Naive B cell (primary cell): ENCODE results near the gene WFS1. TPM values are rescaled to one million over a fixed set of nuclear protein-coding genes. Genes with fewer than 3 reads are reported as not detected.

Source experiments
- ATAC-seq, 2 donors: fragments of 150-1000 bp; cut with Tn5 transposase; 2 replicates each; pipeline ENCODE4 v1.10.0; 2021; ENCODE audit warnings: low read depth in 2 of 2, mild to moderate bottlenecking in 2 of 2, moderate library complexity in 2 of 2
- DNase-seq: peaks from one replicate; pipeline ENCODE4 v3.0.0; 2022
- H3K27ac Mint-ChIP-seq, 6 donors: one replicate each; pipeline ENCODE4 v1.8.0; 2020 to 2022; ENCODE audit warnings: mild to moderate bottlenecking in 6 of 6, mixed read lengths in 6 of 6, moderate library complexity in 5 of 6, inconsistent platforms in 2 of 6
- H3K27me3 Mint-ChIP-seq, 3 donors: one replicate each; pipeline ENCODE4 v1.8.0; 2021 to 2022; ENCODE audit warnings: mixed read lengths in 3 of 3, mild to moderate bottlenecking in 1 of 3
- H3K36me3 Mint-ChIP-seq, 2 donors: one replicate each; pipeline ENCODE4 v1.8.0; 2020 to 2022; ENCODE audit warnings: mixed read lengths in 2 of 2, inconsistent platforms in 1 of 2, mild to moderate bottlenecking in 1 of 2
- H3K4me1 Mint-ChIP-seq, 3 donors: one replicate each; pipeline ENCODE4 v1.8.0; 2020 to 2022; ENCODE audit warnings: mixed read lengths in 3 of 3, inconsistent platforms in 1 of 3, mild to moderate bottlenecking in 1 of 3, moderate library complexity in 1 of 3
- H3K4me3 Mint-ChIP-seq, 8 donors: one replicate each; pipeline ENCODE4 v1.8.0; 2020 to 2022; ENCODE audit warnings: mild to moderate bottlenecking in 8 of 8, mixed read lengths in 8 of 8, moderate library complexity in 8 of 8, inconsistent platforms in 2 of 8
- H3K9me3 Mint-ChIP-seq, 7 donors: one replicate each; pipeline ENCODE4 v1.8.0; 2020 to 2022; ENCODE audit warnings: mixed read lengths in 7 of 7, mild to moderate bottlenecking in 5 of 7, inconsistent platforms in 2 of 7, moderate library complexity in 1 of 7
- polyA plus RNA-seq, 6 donors: library from polyadenylated mRNA; unstranded; fragments of 300-500 nt; fragmentation: Illumina TruSeq; gene quantifications; one replicate each; pipeline ENCODE4 v1.2.3, GENCODE V29; 2021; ENCODE audit warnings: low read depth in 6 of 6

Gene WFS1
- polyA plus RNA-seq, 6 donors from 2014 or later: 1.5 to 6.0 (median 3.1) TPM

GRCh38 chr4:6283282-6283681 lies 13.6 kb downstream of the WFS1 start:
- no peaks in the 10 kb centered on the region for H3K27me3 Mint-ChIP-seq
- H3K27ac Mint-ChIP-seq: no peak overlapping the region
- ATAC-seq (no peak), DNase-seq (no peak)
- peaks cover 4 to 12% (median 4%) of the 10 kb centered on the region in 3 donors for H3K4me1 Mint-ChIP-seq
- H3K36me3 Mint-ChIP-seq: peaks cover 0 to 1% of the 10 kb centered on the region in 2 donors
- no peaks in the 10 kb centered on the region for H3K9me3 Mint-ChIP-seq
- H3K4me3 Mint-ChIP-seq: no peak overlapping the region

- H3K4me3 Mint-ChIP-seq: peak overlapping the region in 1 of 8 donors; percentile 20
- ATAC-seq (no peak), DNase-seq (no peak)
- H3K4me1 Mint-ChIP-seq: no peaks in the 10 kb centered on the region
- H3K27me3 Mint-ChIP-seq: no peaks in the 10 kb centered on the region
- H3K27ac Mint-ChIP-seq: peak overlapping the region in 1 of 6 donors; percentile 10
- H3K9me3 Mint-ChIP-seq: no peaks in the 10 kb centered on the region
- peaks cover 0 to 4% of the 10 kb centered on the region in 2 donors for H3K36me3 Mint-ChIP-seq
Measured at GRCh38 chr4:6287017-6287788, 17.6 kb downstream of the WFS1 start.

GRCh38 chr4:6288342-6288741 lies 18.7 kb downstream of the WFS1 start:
- peak overlapping the region in 1 of 6 donors; percentile 42 for H3K27ac Mint-ChIP-seq
- no peaks in the 10 kb centered on the region for H3K4me1 Mint-ChIP-seq
- H3K9me3 Mint-ChIP-seq: no peaks in the 10 kb centered on the region
- peaks cover 0 to 4% of the 10 kb centered on the region in 2 donors for H3K36me3 Mint-ChIP-seq
- ATAC-seq (no peak), DNase-seq (no peak)
- no peak overlapping the region for H3K4me3 Mint-ChIP-seq
- H3K27me3 Mint-ChIP-seq: no peaks in the 10 kb centered on the region

GRCh38 chr4:6288871-6289270 lies 19.2 kb downstream of the WFS1 start:
- H3K36me3 Mint-ChIP-seq: peaks cover 0 to 4% of the 10 kb centered on the region in 2 donors
- DNase-seq (no peak), ATAC-seq (no peak)
- no peaks in the 10 kb centered on the region for H3K9me3 Mint-ChIP-seq
- no peak overlapping the region for H3K4me3 Mint-ChIP-seq
- no peaks in the 10 kb centered on the region for H3K27me3 Mint-ChIP-seq
- peak overlapping the region in 1 of 6 donors; percentile 42 for H3K27ac Mint-ChIP-seq
- H3K4me1 Mint-ChIP-seq: no peaks in the 10 kb centered on the region

GRCh38 chr4:6290256-6290655 lies 20.6 kb downstream of the WFS1 start:
- ATAC-seq (no peak), DNase-seq (no peak)
- Mint-ChIP-seq H3K36me3 (peaks cover 0 to 4% of the 10 kb centered on the region in 2 donors), H3K9me3 (no peaks in the 10 kb centered on the region), H3K4me3 (no peak overlapping the region), H3K4me1 (no peaks in the 10 kb centered on the region), H3K27ac (no peak overlapping the region), H3K27me3 (no peaks in the 10 kb centered on the region)

- Mint-ChIP-seq H3K36me3 (peaks cover 0 to 4% of the 10 kb centered on the region in 2 donors), H3K4me3 (no peak overlapping the region), H3K4me1 (no peaks in the 10 kb centered on the region), H3K27ac (peak overlapping the region in 1 of 6 donors; percentile 51), H3K9me3 (no peaks in the 10 kb centered on the region), H3K27me3 (no peaks in the 10 kb centered on the region)
- DNase-seq (no peak), ATAC-seq (no peak)
Measured at GRCh38 chr4:6290769-6291547, 21.3 kb downstream of the WFS1 start.

GRCh38 chr4:6291784-6292297 lies 22.2 kb downstream of the WFS1 start:
- Mint-ChIP-seq H3K4me3 (no peak overlapping the region), H3K36me3 (peaks cover 0 to 4% of the 10 kb centered on the region in 2 donors), H3K9me3 (no peaks in the 10 kb centered on the region), H3K27ac (no peak overlapping the region), H3K4me1 (no peaks in the 10 kb centered on the region), H3K27me3 (no peaks in the 10 kb centered on the region)
- ATAC-seq (no peak), DNase-seq (no peak)

- ATAC-seq (no peak), DNase-seq (no peak)
- no peak overlapping the region for H3K4me3 Mint-ChIP-seq
- H3K27me3 Mint-ChIP-seq: no peaks in the 10 kb centered on the region
- no peak overlapping the region for H3K27ac Mint-ChIP-seq
- H3K36me3 Mint-ChIP-seq: peaks cover 0 to 4% of the 10 kb centered on the region in 2 donors
- H3K4me1 Mint-ChIP-seq: no peaks in the 10 kb centered on the region
- H3K9me3 Mint-ChIP-seq: no peaks in the 10 kb centered on the region
Measured at GRCh38 chr4:6292376-6293096, 22.9 kb downstream of the WFS1 start.

GRCh38 chr4:6293097-6293445 lies 23.4 kb downstream of the WFS1 start:
- Mint-ChIP-seq H3K4me3 (no peak overlapping the region), H3K36me3 (peaks cover 0 to 4% of the 10 kb centered on the region in 2 donors), H3K9me3 (no peaks in the 10 kb centered on the region), H3K27me3 (no peaks in the 10 kb centered on the region), H3K27ac (no peak overlapping the region), H3K4me1 (no peaks in the 10 kb centered on the region)
- no peak for ATAC-seq
- DNase-seq: no peak

GRCh38 chr4:6293661-6294060 lies 24.0 kb downstream of the WFS1 start:
- DNase-seq: no peak
- H3K4me1 Mint-ChIP-seq: no peaks in the 10 kb centered on the region
- no peak overlapping the region for H3K4me3 Mint-ChIP-seq
- H3K36me3 Mint-ChIP-seq: no peaks in the 10 kb centered on the region
- no peaks in the 10 kb centered on the region for H3K27me3 Mint-ChIP-seq
- no peaks in the 10 kb centered on the region for H3K9me3 Mint-ChIP-seq
- H3K27ac Mint-ChIP-seq: no peak overlapping the region
- no peak for ATAC-seq

- Mint-ChIP-seq H3K27me3 (no peaks in the 10 kb centered on the region), H3K4me1 (no peaks in the 10 kb centered on the region), H3K27ac (no peak overlapping the region), H3K36me3 (no peaks in the 10 kb centered on the region), H3K9me3 (no peaks in the 10 kb centered on the region), H3K4me3 (no peak overlapping the region)
- DNase-seq: no peak
- ATAC-seq: no peak
Measured at GRCh38 chr4:6294705-6295421, 25.2 kb downstream of the WFS1 start.

- Mint-ChIP-seq H3K9me3 (no peaks in the 10 kb centered on the region), H3K27ac (no peak overlapping the region), H3K4me1 (peaks cover 0 to under 1% (median 0%) of the 10 kb centered on the region in 3 donors), H3K27me3 (no peaks in the 10 kb centered on the region), H3K4me3 (no peak overlapping the region), H3K36me3 (peaks cover 0 to 4% of the 10 kb centered on the region in 2 donors)
- ATAC-seq (no peak), DNase-seq (no peak)
Measured at GRCh38 chr4:6295495-6295894, 25.8 kb downstream of the WFS1 start.

- ATAC-seq (no peak), DNase-seq (no peak)
- Mint-ChIP-seq H3K4me3 (no peak overlapping the region), H3K36me3 (peaks cover 0 to 10% of the 10 kb centered on the region in 2 donors), H3K27ac (no peak overlapping the region), H3K27me3 (no peaks in the 10 kb centered on the region), H3K4me1 (peaks cover 0 to 6% (median 0%) of the 10 kb centered on the region in 3 donors), H3K9me3 (peaks cover 0 to 3% (median 0%) of the 10 kb centered on the region in 7 donors)
Measured at GRCh38 chr4:6296026-6296425, 26.4 kb downstream of the WFS1 start.
